GM18517 (cell line): Measurements from ENCODE around the gene UNC45A.

ENCODE experiments used
- ATAC-seq: cut with Tn5 transposase; IDR thresholded peaks from one replicate; pipeline ENCODE4 v1.9.1; 2021; ENCODE audit warnings: mild to moderate bottlenecking, moderate library complexity; ENCODE audit not compliant: unreplicated experiment

Gene UNC45A

GRCh38 chr15:90942354-90943120 is 7.5 kb downstream of the UNC45A start:
- ATAC-seq = no peak

DNA sequence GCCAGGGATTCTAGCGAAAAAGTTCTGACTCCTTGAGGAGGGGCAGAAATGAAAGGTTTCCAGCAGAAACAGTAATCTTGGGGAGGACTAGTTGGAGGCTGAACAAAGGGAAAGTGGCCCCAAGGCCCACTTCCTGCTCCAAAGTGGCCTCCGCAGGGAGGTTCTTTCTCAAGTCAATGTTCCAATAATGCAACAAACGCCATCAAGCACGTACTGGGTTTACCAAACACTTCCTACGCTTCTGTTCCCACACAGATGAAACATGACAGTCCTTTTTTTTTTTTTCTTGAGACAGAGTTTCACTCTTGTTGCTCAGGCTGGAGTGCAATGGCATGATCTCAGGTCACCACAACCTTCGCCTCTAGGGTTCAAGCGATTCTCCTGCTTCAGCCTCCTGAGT is 10.0 kb downstream of the UNC45A start:
- no peak for ATAC-seq

GRCh38 chr15:90946538-90946937 is 11.5 kb downstream of the UNC45A start:
- ATAC-seq = no peak

- no peak for ATAC-seq
These were observed 12.0 kb downstream of the UNC45A start for GRCh38 chr15:90946941-90947576.

- no peak for ATAC-seq
These were observed 12.7 kb downstream of the UNC45A start for GRCh38 chr15:90947577-90948357.

DNA sequence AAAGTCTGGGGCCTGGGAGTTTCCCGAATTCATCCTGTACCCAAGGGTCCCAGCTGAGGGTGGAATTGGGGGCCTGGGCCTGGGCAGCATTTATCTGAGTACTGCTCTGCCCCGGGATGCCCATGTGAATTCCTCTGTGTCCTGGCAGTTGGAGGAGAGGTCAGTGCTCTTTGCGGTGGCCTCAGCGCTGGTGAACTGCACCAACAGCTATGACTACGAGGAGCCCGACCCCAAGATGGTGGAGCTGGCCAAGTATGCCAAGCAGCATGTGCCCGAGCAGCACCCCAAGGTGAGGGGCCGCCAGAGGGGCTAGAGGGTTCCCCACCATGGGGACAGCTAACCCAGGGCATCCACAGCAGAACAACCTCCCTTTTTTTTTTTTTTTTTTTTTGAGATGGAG is 13.4 kb downstream of the UNC45A start:
- no peak for ATAC-seq

DNA sequence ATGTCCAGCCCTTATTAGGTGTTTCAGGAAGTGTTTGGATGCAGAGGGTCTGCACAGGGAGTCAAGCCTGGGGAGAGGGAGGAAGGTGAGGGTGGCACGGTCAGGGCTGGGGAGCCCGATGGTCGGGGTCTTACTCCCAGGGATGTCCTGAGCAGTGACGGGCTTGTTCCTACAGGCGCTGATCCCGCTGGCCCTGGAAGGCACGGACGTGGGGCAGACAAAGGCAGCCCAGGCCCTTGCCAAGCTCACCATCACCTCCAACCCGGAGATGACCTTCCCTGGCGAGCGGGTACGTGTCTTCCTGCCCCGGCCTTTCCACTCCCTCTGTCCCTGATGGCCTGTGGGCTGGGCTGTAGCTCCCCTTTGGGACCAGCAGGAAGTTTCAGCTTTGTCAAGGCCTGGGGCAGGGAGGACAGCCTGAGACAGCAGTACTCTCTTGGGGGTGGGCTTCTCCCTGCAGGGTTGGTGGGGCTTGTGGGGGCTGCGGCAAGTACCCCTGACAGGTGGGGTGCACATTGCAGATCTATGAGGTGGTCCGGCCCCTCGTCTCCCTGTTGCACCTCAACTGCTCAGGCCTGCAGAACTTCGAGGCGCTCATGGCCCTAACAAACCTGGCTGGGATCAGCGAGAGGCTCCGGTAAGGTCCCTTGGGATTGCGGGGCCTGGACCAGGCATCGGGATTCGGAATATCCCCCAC is 15.0 kb downstream of the UNC45A start:
- ATAC-seq = no peak

GRCh38 chr15:90950676-90951075 is 15.6 kb downstream of the UNC45A start:
- ATAC-seq = no peak

DNA sequence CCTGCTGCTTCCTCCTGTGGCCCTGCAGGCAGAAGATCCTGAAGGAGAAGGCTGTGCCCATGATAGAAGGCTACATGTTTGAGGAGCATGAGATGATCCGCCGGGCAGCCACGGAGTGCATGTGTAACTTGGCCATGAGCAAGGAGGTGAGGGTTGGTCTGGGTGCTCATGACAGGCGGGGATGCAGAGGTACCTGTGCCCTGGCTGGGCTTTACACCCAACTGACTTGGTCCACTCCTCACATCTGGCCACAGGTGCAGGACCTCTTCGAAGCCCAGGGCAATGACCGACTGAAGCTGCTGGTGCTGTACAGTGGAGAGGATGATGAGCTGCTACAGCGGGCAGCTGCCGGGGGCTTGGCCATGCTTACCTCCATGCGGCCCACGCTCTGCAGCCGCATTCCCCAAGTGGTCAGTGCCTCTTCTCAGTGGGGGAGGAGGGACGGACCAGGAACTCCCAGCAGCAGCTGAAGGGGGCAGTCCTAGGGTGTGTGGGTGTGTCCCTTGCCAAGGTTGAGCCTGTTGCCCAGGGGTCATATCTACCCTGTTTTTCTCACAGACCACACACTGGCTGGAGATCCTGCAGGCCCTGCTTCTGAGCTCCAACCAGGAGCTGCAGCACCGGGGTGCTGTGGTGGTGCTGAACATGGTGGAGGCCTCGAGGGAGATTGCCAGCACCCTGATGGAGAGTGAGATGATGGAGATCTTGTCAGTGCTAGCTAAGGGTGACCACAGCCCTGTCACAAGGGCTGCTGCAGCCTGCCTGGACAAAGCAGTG is 18.0 kb downstream of the UNC45A start:
- ATAC-seq = no peak

DNA sequence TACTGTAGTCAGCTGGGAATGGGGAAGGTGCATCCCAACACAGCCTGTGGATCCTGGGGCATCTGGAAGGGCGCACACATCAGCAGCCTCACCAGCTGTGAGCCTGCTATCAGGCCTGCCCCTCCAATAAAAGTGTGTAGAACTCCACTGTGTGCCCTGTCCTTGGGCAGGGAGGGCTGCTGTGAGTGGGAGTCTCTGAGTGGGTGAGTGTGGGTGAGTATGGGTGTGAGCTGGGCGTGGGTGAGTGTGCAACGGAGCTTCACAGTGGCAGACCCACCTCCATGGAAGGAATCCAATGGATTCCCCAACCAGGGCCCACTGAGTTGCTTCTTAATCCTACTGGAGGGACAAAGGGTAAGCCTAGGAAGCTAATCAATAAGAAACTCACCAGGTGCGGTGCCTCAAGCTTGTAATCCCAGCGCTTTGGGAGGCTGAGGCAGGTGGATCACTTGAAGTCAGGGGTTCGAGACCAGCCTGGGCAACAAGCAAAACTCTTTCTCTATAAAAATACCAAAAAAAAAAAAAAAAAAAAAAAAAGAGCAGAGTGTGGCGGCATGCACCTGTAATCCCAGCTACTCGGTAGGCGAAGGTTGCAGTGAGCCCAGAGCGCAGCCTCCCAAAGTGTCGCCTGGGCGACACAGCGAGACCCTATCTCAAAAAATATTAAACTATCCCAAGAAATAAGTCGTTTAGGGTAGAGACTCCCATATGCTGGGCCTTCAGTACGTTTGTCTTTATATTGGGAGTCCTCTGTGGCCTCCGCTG is 19.0 kb downstream of the UNC45A start:
- no peak for ATAC-seq

GRCh38 chr15:90954712-90955623 is 19.9 kb downstream of the UNC45A start, which contains the start of gene RCCD1:
Gene RCCD1, plus strand, starts transcription at chr15:90954884. Its CDS starts 1,851 bp downstream, at chr15:90956735.
- peak; percentile 91 for ATAC-seq

DNA sequence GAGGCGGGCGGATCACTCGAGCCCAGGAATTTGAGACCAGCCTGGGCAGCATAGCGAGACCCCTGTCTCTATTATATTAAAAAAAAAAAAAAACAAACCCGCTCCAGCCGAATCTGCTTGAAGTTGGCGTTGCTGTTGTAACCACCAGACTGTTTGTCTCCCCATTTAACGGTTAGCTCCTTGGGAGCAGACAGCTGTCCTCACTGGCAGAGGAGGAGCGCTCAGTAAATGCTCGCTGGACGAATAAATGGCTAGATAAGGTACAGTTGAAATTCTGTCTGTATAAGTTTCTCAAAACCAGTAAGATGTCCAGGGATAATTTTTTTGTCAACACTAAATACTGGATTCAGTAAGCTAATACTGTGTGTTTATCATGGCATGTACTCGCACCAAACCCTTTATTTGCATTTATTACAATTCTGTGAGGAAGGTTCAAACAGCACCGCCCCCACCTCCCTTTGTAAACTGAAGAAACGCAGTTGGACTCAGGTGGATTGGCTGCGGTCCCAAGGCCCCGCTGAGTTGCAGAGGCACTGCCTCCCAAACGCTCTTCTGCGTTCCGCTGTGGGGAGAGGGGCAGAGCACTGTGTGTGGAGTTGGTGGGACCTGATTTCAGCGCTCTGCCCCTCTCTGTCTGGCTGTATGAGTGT is 20.7 kb downstream of the UNC45A start:
- no peak for ATAC-seq

DNA sequence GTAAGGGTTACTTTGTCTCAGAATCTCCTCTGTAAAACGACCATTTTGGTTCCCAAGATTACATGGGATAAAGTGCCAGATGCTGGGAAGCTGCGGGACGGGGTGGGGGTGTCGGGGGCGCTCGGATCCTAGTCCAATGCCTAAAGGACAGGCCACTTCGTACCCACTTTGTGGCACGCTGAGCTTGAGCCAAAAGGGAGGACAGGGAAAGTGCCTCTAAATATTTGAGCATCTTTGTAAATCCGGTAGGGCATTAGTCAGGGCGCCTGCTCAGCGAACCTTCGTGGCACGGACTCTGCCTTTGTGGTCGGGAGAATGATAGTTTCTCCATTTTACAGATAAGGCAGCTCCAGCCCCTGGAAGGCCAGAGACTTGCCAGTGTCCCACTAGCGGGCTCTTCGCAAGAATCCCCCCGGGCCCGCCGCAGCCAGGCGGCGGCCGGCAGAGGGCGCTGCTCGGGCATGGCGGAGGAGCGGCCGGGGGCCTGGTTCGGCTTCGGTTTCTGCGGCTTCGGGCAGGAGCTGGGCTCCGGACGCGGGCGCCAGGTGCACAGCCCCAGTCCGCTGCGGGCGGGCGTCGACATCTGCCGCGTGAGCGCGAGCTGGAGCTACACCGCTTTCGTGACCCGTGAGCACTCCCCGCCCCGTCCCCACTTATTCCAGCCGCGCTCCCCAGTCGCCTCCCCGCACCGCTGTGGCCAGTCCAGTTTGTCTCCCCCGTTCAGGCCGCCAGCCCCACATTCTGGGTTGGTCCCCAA is 21.4 kb downstream of the UNC45A start:
- no peak for ATAC-seq

DNA sequence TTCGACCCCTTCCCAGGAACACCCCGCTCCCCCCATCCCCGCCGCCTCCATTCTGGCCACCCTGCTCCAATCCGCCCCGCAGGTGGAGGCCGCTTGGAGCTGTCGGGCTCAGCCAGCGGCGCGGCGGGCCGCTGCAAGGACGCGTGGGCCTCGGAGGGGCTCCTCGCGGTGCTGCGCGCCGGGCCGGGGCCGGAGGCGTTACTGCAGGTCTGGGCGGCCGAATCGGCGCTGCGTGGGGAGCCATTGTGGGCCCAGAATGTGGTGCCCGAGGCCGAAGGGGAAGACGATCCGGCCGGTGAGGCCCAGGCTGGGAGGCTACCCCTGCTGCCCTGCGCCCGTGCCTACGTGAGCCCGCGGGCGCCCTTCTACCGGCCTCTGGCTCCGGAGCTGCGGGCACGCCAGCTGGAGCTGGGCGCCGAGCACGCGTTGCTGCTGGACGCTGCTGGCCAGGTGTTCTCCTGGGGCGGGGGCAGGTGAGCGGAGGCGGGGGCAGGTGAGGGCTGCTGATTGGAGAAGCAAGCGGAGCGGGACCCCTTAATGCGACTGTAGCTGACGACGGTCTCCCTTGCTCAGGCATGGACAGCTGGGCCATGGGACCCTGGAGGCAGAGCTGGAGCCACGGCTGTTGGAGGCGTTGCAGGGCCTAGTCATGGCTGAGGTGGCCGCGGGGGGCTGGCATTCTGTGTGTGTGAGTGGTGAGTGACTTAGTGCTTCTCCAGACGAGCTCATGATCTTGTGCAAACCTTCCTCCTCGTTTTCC is 22.1 kb downstream of the UNC45A start:
- no peak for ATAC-seq

- ATAC-seq = no peak
These were observed 22.7 kb downstream of the UNC45A start for GRCh38 chr15:90957791-90958190.

GRCh38 chr15:90959028-90959595 is 24.0 kb downstream of the UNC45A start:
- ATAC-seq = no peak
